HEK293 (cell line): ENCODE measurements around the gene DCHS2.

Experiments
- CTCF ChIA-PET: fragments of 350-600 bp; formaldehyde crosslinking; extraction: SDS; loops from one replicate; lab custom pipeline; 2021; ENCODE audit warnings: antibody characterized with exemption; lab: Yijun Ruan, JAX
- POLR2A ChIA-PET: fragments of 300-600 bp; formaldehyde crosslinking; extraction: SDS; loops from one replicate; lab custom pipeline; 2020; ENCODE audit warnings: antibody characterized with exemption, inconsistent platforms; lab: Yijun Ruan, JAX
- H3K27ac ChIP-seq: fragments of 200-500 bp; sonication (Bioruptor generic); 2 replicates; pipeline ENCODE4 v1.5.1; 2014; ENCODE audit warnings: low read depth, low read length, control low read depth, inconsistent platforms; ENCODE audit errors: extremely low read depth
- H3K36me3 ChIP-seq, 2 experiments: fragments of 200-500 bp in 1 of 2; sonication (Bioruptor generic) in 1 of 2; 1 replicate in 1 of 2; 2 replicates in 1 of 2; pipeline ENCODE4 v1.5.1; 2014 to 2017; ENCODE audit warnings: inconsistent platforms in 2 of 2, low read length in 2 of 2; ENCODE audit not compliant: control insufficient read depth in 2 of 2, insufficient read depth in 1 of 2
- H3K4me1 ChIP-seq: fragments of 200-500 bp; sonication (Bioruptor generic); 2 replicates; pipeline ENCODE4 v1.5.1; 2014; ENCODE audit warnings: mild to moderate bottlenecking, low read length, inconsistent platforms; ENCODE audit not compliant: control insufficient read depth, insufficient read depth
- H3K4me3 ChIP-seq: 2 replicates; pipeline ENCODE4 v1.5.1; 2011; ENCODE audit warnings: low read depth, mild to moderate bottlenecking, control low read depth, low read length, moderate library complexity
- H3K9me3 ChIP-seq: fragments of 200-500 bp; sonication (Bioruptor generic); 2 replicates; pipeline ENCODE4 v1.5.1; 2014; ENCODE audit warnings: low read depth, low read length, inconsistent platforms; ENCODE audit not compliant: control insufficient read depth, insufficient read depth
- PRDM10 ChIP-seq: fragments of 450-650 bp; formaldehyde crosslinking; IDR thresholded peaks from 2 replicates; pipeline ENCODE4 v1.5.1; 2016; ENCODE audit warnings: missing biosample characterization, missing genetic modification characterization
- PRDM6 ChIP-seq: fragments of 450-650 bp; formaldehyde crosslinking; IDR thresholded peaks from 2 replicates; pipeline ENCODE4 v1.5.1; 2017; ENCODE audit warnings: missing biosample characterization, missing genetic modification characterization
- WT1 ChIP-seq: fragments of 450-650 bp; formaldehyde crosslinking; IDR thresholded peaks from 2 replicates; pipeline ENCODE4 v1.5.1; 2016; ENCODE audit warnings: missing biosample characterization, missing genetic modification characterization
- ZBTB17 ChIP-seq: fragments of 450-650 bp; formaldehyde crosslinking; IDR thresholded peaks from 2 replicates; pipeline ENCODE4 v1.5.1; 2016; ENCODE audit warnings: missing biosample characterization, missing genetic modification characterization
- ZBTB6 ChIP-seq: fragments of 450-650 bp; formaldehyde crosslinking; IDR thresholded peaks from 2 replicates; pipeline ENCODE4 v1.5.1; 2017; ENCODE audit warnings: missing biosample characterization, missing genetic modification characterization
- ZNF148 ChIP-seq: fragments of 450-650 bp; formaldehyde crosslinking; IDR thresholded peaks from 2 replicates; pipeline ENCODE4 v1.5.0; 2017; ENCODE audit warnings: missing biosample characterization, missing genetic modification characterization, borderline replicate concordance
- ZNF202 ChIP-seq: fragments of 450-650 bp; formaldehyde crosslinking; IDR thresholded peaks from 2 replicates; pipeline ENCODE4 v1.5.1; 2016; ENCODE audit warnings: missing biosample characterization, missing genetic modification characterization, borderline replicate concordance
- ZNF223 ChIP-seq: fragments of 450-650 bp; formaldehyde crosslinking; IDR thresholded peaks from 2 replicates; pipeline ENCODE4 v1.5.1; 2016; ENCODE audit warnings: missing biosample characterization, missing genetic modification characterization
- ZNF324 ChIP-seq: fragments of 450-650 bp; formaldehyde crosslinking; IDR thresholded peaks from 2 replicates; pipeline ENCODE4 v1.5.1; 2016; ENCODE audit warnings: missing biosample characterization, missing genetic modification characterization
- ZNF394 ChIP-seq: fragments of 450-650 bp; formaldehyde crosslinking; IDR thresholded peaks from 2 replicates; pipeline ENCODE4 v1.5.1; 2016; ENCODE audit warnings: missing biosample characterization, missing genetic modification characterization, mild to moderate bottlenecking, moderate library complexity, borderline replicate concordance
- ZNF398 ChIP-seq: fragments of 450-650 bp; formaldehyde crosslinking; IDR thresholded peaks from 2 replicates; pipeline ENCODE4 v1.5.1; 2017; ENCODE audit warnings: missing biosample characterization, missing genetic modification characterization
- ZNF514 ChIP-seq: fragments of 450-650 bp; formaldehyde crosslinking; IDR thresholded peaks from 2 replicates; pipeline ENCODE4 v1.5.1; 2016; ENCODE audit warnings: missing biosample characterization, missing genetic modification characterization
- ZNF677 ChIP-seq: fragments of 450-650 bp; IDR thresholded peaks from 2 replicates; pipeline ENCODE4 v1.5.0; 2018; ENCODE audit warnings: missing biosample characterization, mild to moderate bottlenecking, missing genetic modification characterization, moderate library complexity
- ZNF692 ChIP-seq: fragments of 450-650 bp; formaldehyde crosslinking; IDR thresholded peaks from 2 replicates; pipeline ENCODE4 v1.5.1; 2016; ENCODE audit warnings: missing biosample characterization, missing genetic modification characterization
- ZNF777 ChIP-seq: fragments of 450-650 bp; formaldehyde crosslinking; IDR thresholded peaks from 2 replicates; pipeline ENCODE4 v1.5.1; 2017; ENCODE audit warnings: missing biosample characterization, missing genetic modification characterization, borderline replicate concordance
- ZNF785 ChIP-seq: fragments of 450-650 bp; formaldehyde crosslinking; IDR thresholded peaks from 2 replicates; pipeline ENCODE4 v1.5.1; 2016; ENCODE audit warnings: missing biosample characterization, missing genetic modification characterization

Gene DCHS2

GRCh38 chr4:154384012-154384411 is 107.6 kb downstream of the DCHS2 start (continued):
- TF ChIP-seq ZBTB17 (tag by site-specific recombination) = no peak
- no peak for TF ChIP-seq ZNF777 (tag by site-specific recombination)
- TF ChIP-seq ZNF514 (tag by site-specific recombination) = no peak
- TF ChIP-seq ZNF692 (tag by site-specific recombination) = no peak

- Histone ChIP-seq H3K36me3 (no peaks in the 10 kb centered on the region), H3K9me3 (no peaks in the 10 kb centered on the region), H3K4me3 (no peak overlapping the region), H3K4me1 (no peaks in the 10 kb centered on the region), H3K27ac (no peak overlapping the region)
- TF ChIP-seq PRDM10 (peak; percentile 15; the same call in 1 of the 2 replicates), ZBTB6 (tag by site-specific recombination) (no peak)
- CTCF ChIA-PET = interaction anchor here (0.6 kb wide), 1 partner anchor 50 kb away, joined by 3 read pairs; no protein-coding TSS in a partner anchor
- POLR2A ChIA-PET = no interaction called here
Observed at GRCh38 chr4:154376486-154376885, 115.1 kb downstream of the DCHS2 start.

- Histone ChIP-seq H3K9me3 (no peaks in the 10 kb centered on the region), H3K4me1 (no peaks in the 10 kb centered on the region), H3K36me3 (no peaks in the 10 kb centered on the region), H3K4me3 (no peak overlapping the region), H3K27ac (no peak overlapping the region)
- ChIA-PET CTCF (no interaction called here), POLR2A (no interaction called here)
- no peak for TF ChIP-seq ZNF394 (tag by site-specific recombination)
- TF ChIP-seq ZNF677 (tag by site-specific recombination) = no peak
- TF ChIP-seq WT1 (tag by site-specific recombination) = no peak
- TF ChIP-seq ZNF223 (tag by site-specific recombination) = no peak
- no peak for TF ChIP-seq ZNF324
- no peak for TF ChIP-seq ZNF202 (tag by site-specific recombination)
- TF ChIP-seq ZNF785 (tag by site-specific recombination) = no peak
- no peak for TF ChIP-seq ZNF398 (tag by site-specific recombination)
- no peak for TF ChIP-seq ZNF148 (tag by site-specific recombination)
- TF ChIP-seq PRDM6 = no peak
Observed at GRCh38 chr4:154368060-154368459, 123.5 kb downstream of the DCHS2 start.
